ENCODE results near the gene BRME1. TPM values are rescaled to one million over a fixed set of nuclear protein-coding genes. Genes with fewer than 3 reads are reported as not detected.

BRME1 gene
- total and polyA plus RNA-seq, 2 of the 13 experiments (the other 11 are each of a cell fraction or from before 2014, with no cell fraction given) = 0.74 to 1.5 TPM

DNA sequence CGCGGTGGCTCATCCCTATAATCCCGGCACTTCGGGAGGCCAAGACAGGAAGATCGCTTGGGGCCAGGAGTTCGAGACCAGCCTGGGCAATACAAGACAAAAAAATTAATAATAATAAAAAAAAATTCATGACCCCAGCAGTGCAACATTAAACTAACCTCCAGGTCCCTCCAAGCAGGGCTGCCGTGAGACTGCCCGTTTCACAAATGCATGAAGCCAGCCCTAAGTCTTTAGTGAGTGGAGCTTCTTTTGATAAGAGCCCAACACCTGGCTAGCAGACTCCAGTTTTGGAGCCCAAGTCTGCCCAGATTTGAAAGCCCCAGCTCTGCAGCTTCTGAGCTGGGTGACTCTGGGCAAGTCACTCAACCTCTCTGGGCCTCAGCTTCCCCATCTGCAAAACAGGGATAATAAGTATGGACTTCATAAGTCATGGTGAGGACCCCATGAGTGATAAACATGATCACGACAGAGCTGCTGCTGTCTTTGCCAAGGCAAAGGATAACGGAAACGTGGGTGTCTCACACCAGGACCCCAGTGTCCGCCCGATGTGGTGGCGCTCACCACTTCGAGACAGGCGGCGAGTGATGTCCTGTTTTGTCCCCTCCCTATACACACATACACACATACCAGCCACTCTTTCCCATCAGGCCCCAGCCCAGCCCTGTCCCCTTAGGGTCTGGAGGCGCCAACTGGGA is 67.3 kb downstream of the BRME1 start:
- 94% methylated on average over 13 of the region's 18 CpGs for WGBS (ENCODE audit: low lambda C conversion rate)
- no TSS peak for BruUV-seq (replicated peaks)
- CTCF ChIA-PET (ENCODE audit: low intra/inter-chr PET ratio, low total read pairs) = no interaction called here
- H3K4me2 ChIP-seq (ENCODE audit: low read depth, low read length) = no peak overlapping the region
- H3K27ac ChIP-seq (ENCODE audit: extremely low read length, insufficient read depth, low read length) = no peak overlapping the region
- peaks cover 25% of the 10 kb centered on the region for H3K79me2 ChIP-seq (ENCODE audit: insufficient read depth, low read length)
- H3K4me3 ChIP-seq (replicated peaks in 1 of 3; ENCODE audit: insufficient read depth in 1 of 3, low read depth in 2 of 3, low read length in 3 of 3) = no peak overlapping the region
- no peaks in the 10 kb centered on the region for H4K20me1 ChIP-seq (ENCODE audit: insufficient read depth, low read length)
- H3K27me3 ChIP-seq (ENCODE audit: control insufficient read depth in 1 of 2, insufficient read depth in 2 of 2, low read length in 2 of 2) = no peaks in the 10 kb centered on the region
- H3K9ac ChIP-seq (ENCODE audit: insufficient read depth, low read depth, low read length) = no peak overlapping the region
- in situ Hi-C loops (cut with HindIII; ENCODE audit: extremely low pct_ligation_motif_present, low pct_unique_long_range_greater_than_20kb) (no loop called here), intact Hi-C loops (cut with micrococcal nuclease; ENCODE audit: unreplicated experiment) (no loop called here)
- DNase-seq (ENCODE audit: low spot score) = no peak
- FAIRE-seq = no peak
- no peak for TF ChIP-seq HDAC6 (IDR thresholded peaks at IDR 0.05; ENCODE audit: low read depth, low read length)
- no peak for TF ChIP-seq IKZF1 (IDR thresholded peaks at IDR 0.05)
- TF ChIP-seq ELF3 (CRISPR knock-in tag; IDR thresholded peaks at IDR 0.05) = no peak
- TF ChIP-seq, protein P1, sequence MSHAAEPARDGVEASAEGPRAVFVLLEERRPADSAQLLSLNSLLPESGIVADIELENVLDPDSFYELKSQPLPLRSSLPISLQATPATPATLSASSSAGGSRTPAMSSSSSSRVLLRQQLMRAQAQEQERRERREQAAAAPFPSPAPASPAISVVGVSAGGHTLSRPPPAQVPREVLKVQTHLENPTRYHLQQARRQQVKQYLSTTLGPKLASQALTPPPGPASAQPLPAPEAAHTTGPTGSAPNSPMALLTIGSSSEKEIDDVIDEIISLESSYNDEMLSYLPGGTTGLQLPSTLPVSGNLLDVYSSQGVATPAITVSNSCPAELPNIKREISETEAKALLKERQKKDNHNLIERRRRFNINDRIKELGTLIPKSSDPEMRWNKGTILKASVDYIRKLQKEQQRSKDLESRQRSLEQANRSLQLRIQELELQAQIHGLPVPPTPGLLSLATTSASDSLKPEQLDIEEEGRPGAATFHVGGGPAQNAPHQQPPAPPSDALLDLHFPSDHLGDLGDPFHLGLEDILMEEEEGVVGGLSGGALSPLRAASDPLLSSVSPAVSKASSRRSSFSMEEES (CRISPR knock-in tag; IDR thresholded peaks at IDR 0.05) = no peak
- TF ChIP-seq, protein P2, sequence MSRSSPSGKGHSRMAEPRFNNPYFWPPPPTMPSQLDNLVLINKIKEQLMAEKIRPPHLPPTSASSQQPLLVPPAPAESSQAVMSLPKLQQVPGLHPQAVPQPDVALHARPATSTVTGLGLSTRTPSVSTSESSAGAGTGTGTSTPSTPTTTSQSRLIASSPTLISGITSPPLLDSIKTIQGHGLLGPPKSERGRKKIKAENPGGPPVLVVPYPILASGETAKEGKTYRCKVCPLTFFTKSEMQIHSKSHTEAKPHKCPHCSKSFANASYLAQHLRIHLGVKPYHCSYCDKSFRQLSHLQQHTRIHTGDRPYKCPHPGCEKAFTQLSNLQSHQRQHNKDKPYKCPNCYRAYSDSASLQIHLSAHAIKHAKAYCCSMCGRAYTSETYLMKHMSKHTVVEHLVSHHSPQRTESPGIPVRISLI (CRISPR knock-in tag; IDR thresholded peaks at IDR 0.05; ENCODE audit: borderline replicate concordance) = no peak
- no peak for TF ChIP-seq KDM5A (IDR thresholded peaks at IDR 0.05; ENCODE audit: borderline replicate concordance, low read length)
- peak; percentile 88 for TF ChIP-seq ZNF768 (CRISPR knock-in tag; IDR thresholded peaks at IDR 0.05)
- TF ChIP-seq SRSF4 (IDR thresholded peaks at IDR 0.05; ENCODE audit: low read depth, low read length, poor library complexity, severe bottlenecking) = no peak
- TF ChIP-seq ZNF256 (CRISPR knock-in tag; conservative IDR thresholded peaks at IDR 0.05) = no peak
- H3K4me1 ChIP-seq (ENCODE audit: insufficient read depth, low read length) = peaks cover 52% of the 10 kb centered on the region
- no peak overlapping the region for H2AFZ ChIP-seq (ENCODE audit: low read length)
- no peaks in the 10 kb centered on the region; a peak in 2 of 5 replicates for H3K36me3 ChIP-seq (replicated peaks in 1 of 2; ENCODE audit: control insufficient read depth in 1 of 2, insufficient read depth in 2 of 2, low read length in 2 of 2)
- no peaks in the 10 kb centered on the region for H3K9me3 ChIP-seq (ENCODE audit: low read length)
- POLR2A ChIA-PET = no interaction called here
- ATAC-seq = no peak
